ENCODE data around the gene AWAT2. TPM values are rescaled to one million over a fixed set of nuclear protein-coding genes. Genes with fewer than 3 reads are reported as not detected.

The AWAT2 gene, protein sequence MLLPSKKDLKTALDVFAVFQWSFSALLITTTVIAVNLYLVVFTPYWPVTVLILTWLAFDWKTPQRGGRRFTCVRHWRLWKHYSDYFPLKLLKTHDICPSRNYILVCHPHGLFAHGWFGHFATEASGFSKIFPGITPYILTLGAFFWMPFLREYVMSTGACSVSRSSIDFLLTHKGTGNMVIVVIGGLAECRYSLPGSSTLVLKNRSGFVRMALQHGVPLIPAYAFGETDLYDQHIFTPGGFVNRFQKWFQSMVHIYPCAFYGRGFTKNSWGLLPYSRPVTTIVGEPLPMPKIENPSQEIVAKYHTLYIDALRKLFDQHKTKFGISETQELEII
- polyA plus RNA-seq (ENCODE audit: insufficient read length in 4 of 4) = not detected

DNA sequence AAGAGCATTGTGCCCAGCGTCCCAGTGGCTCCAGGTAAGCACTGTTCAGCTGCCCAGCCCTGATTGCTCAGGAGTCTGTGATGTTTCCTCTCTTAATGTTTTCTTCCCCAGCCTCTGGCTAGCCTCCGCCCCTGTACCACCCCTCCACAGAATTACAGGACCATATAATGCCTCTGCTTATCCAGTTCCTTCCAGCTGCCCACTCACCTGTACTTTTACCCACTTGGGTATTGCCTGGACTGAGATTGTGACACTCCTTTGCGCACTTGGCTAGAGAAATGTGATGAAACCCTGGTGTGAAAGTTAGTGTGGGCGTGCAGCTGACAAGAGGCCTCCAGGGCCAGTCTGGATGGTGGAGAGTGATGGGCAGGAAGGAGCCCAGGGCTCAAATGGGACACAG is at the start of gene AWAT2:
TSS of gene AWAT2 (minus strand) at position 14 of the 400 bp plus-strand sequence. CDS start at position 8, 6 bp downstream.
- no peak for DNase-seq (ENCODE audit: low read depth in 4 of 4, low spot score in 3 of 4)

DNA sequence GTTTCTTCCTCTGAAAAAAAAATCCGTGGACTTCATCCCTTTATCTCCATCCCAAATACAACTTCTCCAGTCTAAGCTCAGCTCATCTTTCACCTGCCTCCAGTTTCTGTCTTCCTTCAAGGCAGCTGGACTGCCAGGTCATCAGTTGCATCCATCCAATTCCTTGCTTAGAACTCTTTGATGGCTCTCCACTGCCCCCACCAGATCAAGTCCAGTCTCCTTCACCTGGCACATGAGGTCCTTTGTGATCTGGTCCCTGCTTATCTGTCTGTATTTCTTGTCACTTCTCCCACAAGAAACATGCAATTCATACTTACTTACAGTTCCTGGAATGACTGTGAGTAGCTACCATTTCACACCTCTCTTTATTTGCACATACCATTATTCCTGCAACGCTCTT is 46.3 kb upstream of the AWAT2 start:
- no peak for DNase-seq (ENCODE audit: low read depth in 4 of 4, low spot score in 3 of 4)

DNA sequence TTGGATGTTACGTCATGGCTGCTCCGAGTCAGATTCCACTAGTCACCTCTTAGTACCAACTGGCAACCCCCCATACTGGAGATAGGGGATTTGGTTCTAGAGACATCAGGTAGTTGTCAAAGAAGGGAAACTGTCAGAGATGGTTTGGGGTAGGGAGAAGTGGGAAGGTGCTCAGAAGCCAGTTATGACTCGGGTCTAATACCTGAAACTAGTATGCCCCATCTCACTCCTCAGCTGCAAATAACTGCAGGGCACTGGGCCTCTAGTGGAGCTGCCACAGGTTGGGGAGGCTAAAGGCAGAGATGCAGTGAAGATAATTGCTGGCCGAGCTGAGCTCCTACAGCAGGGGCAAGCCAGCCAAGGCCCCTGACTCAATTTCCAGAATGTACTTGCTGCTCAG is 42.5 kb upstream of the AWAT2 start:
- no peak for DNase-seq (ENCODE audit: low read depth in 4 of 4, low spot score in 3 of 4)

DNA sequence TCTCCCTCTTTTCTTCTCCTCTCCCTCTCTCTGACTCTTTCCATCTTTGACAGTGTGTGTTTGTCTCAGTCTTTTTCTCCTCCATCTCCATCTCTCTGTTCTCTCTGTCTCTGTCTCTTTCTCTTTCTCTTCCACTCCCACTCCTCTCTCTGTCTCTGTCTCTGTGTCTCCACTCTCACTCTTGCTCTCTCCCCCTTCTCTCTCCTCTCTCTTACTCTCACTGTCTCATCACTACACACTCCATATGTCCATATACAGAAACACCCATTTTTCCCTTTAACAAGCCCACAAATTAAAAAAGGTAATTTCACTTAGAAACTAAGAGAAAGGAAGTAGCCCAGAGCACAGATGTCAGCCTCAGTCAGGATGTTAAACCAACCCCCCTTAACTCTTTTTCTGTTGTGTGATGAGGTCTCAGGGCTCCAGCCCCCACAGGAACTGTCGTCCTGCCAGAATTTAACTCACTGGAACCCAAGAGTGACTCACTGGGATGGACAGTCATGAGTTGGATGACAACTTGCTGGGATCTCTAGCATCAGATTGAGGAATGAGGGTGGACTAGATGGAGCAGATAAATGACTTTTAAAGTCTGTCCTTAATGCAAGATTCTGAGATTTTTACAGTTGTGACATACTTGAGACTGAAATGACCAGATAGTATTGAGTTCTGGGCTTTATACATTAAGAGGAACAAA is 40.0 kb upstream of the AWAT2 start:
- DNase-seq (ENCODE audit: low read depth in 4 of 4, low spot score in 3 of 4) = no peak

DNA sequence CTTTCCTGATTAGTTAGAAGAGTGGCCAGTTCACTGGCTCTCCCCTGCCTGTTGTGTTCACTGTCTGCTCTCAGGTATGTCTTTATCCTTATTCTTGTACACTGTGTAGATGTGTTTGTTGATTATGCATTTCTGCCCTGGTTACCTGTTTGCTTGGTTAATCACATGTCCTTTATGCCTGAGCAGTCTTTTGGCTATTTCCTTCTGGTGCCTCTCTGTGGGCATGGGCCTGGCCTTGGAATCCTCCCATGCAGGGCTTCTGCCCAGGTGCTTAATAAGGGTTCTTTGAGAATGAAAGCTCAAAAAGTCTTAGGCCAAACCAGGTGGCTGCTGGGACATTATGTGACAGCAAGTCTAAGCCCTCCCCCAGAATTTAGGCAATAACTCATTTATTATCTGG is 39.0 kb upstream of the AWAT2 start:
- DNase-seq (ENCODE audit: low read depth in 4 of 4, low spot score in 3 of 4) = no peak

DNA sequence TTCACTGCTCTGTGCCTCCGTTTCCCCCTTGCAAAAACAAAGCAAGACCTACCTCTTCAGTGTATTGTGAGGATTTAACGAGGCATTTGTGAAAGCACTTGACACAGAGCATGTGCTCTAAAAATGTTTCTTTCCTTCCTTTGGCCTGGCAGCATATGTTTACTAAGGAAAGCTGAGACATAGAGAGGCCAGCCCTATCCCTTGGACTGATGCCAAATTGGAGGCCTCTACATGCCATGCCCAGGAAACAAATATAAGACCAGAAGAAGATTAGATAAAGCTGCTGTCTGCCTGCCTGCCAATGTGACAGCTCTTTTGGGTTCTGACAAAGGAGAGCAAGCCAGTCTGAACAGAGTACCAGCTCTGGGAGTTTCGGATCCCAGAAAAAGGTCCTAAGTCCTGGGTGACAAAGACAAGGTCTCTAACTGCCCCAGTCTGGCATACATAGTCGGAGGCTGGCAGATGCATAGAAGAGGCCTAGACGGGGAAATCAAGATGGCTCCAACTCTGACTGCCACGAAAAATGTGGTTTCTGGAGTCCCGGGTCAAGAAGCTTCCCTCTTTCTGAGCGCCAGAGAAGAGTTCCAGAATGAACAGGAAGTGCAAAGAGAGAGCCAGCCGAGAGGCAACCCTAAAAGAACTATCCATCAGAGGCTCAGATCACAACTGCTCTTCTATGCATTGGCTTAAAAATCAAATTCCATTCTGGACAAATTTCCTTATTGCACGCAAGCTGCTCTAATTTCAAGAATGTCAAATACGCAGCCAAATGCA is 38.3 kb upstream of the AWAT2 start:
- DNase-seq (ENCODE audit: low read depth in 4 of 4, low spot score in 3 of 4) = no peak

DNA sequence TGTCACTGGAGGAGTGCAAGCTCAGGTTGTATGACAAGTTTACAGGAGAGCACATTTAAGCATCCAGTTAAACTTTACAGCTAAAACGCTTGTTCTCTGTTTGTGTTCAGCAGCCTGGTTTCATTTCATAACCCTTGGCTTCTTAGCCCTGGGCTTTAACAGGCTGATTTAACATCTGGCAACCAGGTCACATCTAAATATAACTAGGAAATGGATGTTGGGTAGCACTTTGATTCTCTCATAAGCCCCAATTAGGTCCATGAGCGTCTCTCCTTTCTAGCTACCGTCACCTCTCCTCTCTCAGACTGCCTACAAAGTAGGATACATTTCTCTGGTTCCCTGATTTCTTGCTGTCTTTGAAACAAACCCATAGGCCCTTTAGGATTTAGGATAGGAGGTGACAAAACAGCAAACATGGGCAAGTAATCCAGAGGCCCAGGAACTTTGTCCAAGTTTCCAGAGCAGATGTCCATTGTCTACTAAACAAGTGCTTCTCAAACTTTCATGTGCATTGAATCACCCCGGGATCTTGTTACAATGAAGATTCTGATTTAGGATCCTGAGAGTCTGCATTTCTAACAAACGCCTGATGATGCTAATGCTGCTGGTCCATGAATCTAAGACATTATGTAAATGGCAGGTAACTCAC is 35.0 kb upstream of the AWAT2 start:
- DNase-seq (ENCODE audit: low read depth in 4 of 4, low spot score in 3 of 4) = no peak

DNA sequence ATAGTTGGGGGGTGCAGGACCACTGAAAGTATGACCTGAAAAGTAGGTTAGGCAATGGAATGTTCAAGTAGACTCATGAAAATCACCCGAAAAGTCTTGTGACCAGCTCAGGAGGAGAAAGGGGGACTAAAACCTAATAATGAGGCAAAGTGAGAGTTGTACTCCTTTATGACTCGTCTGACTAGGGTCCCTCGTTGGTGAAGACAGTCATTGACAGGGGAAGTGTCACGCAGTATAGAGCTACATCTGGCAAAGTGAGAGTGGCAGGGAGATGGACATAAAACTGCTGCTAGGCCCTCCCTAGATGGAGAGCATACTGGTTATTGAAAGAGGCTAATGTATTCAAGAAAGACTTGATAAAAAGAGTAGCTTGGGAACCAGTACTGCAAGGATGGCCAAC is 33.0 kb upstream of the AWAT2 start:
- DNase-seq (ENCODE audit: low read depth in 4 of 4, low spot score in 3 of 4) = no peak

DNA sequence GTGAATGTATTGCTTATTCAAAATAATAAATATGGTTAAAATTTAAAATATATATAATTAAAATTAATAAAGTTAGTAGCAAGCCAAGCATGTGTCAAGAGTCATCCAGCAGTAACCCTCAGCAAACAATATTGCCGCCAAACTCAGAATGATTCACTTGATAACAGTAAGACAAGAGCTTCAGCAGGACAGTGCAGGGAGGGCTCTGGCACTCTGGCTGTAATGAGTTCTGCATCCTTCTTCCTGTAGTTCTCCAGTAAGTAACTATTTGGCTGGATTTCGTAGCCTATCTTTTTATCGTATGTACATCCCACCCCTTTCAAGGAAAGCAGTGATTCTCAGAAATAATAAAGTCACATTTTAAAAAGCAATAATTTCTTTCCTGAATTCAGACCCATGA is 30.1 kb upstream of the AWAT2 start:
- no peak for DNase-seq (ENCODE audit: low read depth in 4 of 4, low spot score in 3 of 4)

DNA sequence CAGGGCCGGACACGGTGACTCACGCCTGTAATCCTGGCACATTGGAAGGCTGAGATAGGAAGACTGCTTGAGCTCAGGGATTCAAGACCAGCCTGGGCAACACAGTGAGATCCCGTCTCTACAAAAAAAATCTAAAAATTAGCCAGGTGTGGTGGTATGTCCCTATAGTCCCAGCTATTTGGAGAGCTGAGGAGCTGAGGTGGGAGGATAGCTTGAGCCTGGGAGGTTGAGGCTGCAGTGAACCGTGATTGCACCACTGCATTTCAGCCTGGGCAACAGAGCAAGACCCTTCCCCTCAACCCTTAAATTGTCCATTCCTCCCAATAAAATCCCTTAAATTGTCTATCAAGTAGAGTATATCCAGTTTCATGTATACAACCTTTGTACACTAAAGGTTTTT is 29.6 kb upstream of the AWAT2 start:
- DNase-seq (ENCODE audit: low read depth in 4 of 4, low spot score in 3 of 4) = no peak

DNA sequence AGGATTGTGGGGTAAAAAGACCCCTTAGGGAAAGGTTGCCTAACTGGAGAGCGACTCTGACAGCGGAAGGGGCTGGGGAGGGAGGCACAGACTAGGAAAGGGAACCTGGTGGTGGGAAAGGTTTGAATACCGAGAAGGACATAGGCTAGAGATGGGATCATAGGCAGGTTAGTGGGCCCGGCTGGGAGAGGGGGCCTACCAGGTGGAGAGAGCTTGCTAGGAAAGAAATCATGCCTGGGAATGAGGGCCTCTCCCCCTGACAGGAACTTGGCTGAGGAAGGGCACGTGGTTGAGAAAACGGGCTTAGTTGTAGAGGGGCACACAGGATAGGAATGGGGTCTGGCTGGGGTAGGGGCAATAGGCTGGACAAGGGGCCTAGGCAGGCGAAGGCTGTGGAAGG is 16.9 kb upstream of the AWAT2 start:
- no peak for DNase-seq (ENCODE audit: low read depth in 4 of 4, low spot score in 3 of 4)

DNA sequence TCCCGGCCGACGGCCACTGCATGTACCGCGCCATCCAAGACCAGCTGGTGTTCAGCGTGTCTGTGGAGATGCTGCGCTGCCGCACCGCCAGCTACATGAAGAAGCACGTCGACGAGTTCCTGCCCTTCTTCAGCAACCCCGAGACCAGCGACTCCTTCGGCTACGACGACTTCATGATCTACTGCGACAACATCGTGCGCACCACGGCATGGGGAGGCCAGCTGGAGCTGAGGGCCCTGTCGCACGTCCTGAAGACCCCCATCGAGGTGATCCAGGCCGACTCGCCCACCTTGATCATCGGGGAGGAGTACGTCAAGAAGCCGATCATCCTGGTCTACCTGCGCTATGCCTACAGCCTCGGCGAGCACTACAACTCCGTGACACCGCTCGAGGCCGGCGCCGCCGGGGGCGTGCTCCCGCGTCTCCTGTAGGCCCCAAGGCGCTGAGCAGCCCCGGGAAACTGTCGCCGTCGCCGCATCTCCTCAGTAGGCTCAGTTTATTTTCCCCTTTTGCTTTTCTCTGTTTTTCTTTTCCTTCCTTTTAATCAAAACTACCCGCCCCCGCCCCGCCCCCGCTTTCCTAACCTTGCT is 13.3 kb upstream of the AWAT2 start:
- DNase-seq (ENCODE audit: low read depth in 4 of 4, low spot score in 3 of 4) = no peak

DNA sequence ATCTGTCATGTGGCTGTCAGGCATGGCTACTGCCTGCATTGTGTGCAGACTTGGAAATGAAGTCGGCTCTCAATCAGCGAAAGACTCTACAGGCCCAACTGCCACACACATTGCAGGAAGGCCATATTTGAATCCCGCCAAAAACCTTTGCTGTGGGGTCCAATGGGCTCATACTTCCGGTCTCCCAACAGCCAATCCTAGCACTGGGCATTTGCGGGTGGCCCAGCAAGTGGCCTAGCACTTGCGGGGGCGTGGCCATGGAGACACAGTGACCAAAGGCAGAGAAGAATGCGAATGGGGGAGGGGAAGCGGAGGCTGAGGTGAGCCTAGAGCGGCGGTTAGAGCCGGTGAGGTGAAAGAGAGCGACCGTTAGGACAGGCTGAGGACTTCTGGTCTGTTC is 12.3 kb upstream of the AWAT2 start, which contains the start of gene OTUD6A:
TSS of gene OTUD6A (plus strand) at position 382 of the 400 bp plus-strand sequence. CDS start 68 bp downstream, outside the sequence.
- no peak for DNase-seq (ENCODE audit: low read depth in 4 of 4, low spot score in 3 of 4)

DNA sequence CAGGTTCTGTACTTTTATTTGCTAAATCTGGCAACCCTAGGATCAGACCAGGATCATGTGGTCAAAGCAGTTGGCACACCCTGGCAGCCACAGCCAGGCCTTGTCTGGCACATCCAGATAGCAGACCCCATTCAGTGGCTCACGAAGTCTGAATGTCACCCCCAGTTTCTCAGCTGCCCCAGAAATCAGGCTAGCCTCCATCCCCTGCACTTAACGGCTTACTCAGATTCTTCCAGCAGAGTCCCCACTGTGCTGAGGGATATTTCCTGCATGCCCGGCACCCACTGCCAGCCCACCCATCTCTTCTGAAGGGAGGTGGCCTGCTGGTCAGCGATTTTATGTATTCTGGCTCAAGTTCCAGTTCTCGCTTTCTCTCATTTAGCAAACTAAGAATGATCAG is 4.7 kb upstream of the AWAT2 start:
- DNase-seq (ENCODE audit: low read depth in 4 of 4, low spot score in 3 of 4) = no peak

DNA sequence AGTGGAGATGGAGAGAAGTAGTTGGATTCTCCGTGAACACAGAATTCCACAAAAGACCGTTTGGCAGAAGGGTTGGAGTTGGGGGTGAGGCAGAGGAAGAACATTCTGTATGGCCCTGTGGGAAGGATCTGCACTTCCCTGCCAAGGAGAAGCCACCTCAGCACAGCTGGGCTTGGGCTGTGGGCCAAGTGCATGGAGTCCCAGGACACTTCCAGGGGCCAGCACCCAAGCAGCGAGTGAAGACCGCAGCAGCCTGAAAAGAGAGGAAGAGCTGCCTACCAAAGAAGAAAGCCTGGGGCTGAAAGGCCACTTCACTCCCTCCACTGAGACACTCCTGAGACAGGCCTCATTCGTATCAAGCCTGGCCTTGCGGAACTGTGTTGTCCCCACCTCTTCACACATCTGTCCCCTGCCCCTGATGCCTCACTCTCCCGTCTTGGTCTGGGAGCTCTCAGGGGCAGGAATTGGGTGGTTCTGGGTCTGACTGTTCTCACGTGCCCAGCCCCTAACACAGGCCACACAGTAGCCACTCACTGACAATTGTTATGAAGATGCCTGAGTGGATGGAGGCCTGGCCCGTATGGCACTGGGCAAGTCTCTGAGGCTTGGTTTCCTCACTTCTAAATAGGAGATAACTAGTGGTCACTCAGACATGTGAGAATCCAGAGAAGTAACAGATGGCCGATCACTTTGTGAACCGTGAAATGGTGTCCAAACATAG is 3.3 kb upstream of the AWAT2 start:
- no peak for DNase-seq (ENCODE audit: low read depth in 4 of 4, low spot score in 3 of 4)

DNA sequence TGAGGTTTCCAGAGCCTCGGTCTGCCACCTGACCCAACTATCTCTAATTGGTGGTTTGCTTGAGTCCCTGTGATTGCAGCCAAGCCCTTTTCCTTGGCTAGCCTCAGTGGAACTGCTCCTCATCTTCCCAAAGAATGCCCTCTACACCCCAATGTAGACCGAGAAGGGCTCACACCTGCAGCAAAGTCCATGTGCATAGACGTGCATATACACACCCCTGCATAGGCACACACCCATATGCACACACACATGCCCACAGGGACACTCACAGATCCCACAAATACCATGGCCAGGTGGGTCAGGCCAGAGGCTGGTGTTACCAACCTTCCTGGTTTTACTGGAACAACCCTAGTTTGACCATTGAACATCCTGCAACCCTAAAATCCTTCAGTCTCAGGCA is 332 bp downstream of the AWAT2 start:
- DNase-seq (ENCODE audit: low read depth in 4 of 4, low spot score in 3 of 4) = no peak

DNA sequence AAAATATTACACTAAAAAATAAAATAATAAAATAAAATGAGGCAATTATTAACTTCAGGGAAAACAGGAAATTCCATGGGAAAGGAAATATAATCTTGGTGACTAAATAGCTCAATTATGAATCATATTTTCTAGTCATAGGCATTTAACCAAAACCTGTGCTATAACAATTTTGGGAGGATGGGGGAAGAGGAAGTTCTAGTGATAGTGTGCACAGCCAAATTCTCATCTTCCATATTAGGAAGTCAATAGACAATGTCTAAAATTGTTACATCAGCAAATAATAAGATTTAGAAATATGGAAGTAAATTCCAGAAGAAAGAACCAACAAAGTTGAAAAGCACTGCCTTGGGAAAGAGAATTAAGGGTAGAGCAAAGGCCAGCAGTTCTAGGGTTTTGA is 2.8 kb downstream of the AWAT2 start:
- DNase-seq (ENCODE audit: low read depth in 4 of 4, low spot score in 3 of 4) = no peak

DNA sequence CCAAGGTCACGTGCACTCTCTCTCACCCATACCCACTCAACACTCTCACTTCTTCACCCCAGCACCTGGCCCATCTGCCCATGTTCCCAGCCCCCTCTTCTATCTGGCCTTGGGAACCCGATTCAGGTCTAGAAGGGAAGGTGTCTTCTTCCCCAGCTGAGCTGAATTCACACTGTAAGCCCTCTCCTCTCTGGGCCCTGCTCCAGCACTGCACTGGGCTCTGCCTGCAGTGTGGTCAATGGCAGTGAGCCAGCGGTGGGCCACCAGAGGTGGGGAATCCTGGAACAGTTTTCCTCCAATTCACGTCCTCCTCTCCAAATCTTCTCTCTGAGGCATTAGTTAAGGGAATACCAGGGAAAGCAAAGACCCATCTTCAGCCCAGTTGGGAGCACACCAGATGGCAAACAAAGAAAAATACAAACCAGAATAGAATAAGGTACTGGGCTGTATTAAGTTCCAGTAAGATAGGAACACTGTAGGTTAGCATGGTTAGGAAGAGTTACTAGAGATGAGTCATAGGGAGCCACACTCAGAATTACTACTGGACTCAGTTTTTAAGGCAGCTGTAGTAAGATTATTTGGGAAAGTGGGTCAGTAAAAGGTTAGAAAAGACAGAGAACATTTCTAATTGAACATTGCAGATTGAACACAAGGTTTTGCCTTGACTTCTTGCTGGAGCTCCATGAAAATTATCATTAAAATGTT is 5.0 kb downstream of the AWAT2 start:
- no peak for DNase-seq (ENCODE audit: low read depth in 4 of 4, low spot score in 3 of 4)

DNA sequence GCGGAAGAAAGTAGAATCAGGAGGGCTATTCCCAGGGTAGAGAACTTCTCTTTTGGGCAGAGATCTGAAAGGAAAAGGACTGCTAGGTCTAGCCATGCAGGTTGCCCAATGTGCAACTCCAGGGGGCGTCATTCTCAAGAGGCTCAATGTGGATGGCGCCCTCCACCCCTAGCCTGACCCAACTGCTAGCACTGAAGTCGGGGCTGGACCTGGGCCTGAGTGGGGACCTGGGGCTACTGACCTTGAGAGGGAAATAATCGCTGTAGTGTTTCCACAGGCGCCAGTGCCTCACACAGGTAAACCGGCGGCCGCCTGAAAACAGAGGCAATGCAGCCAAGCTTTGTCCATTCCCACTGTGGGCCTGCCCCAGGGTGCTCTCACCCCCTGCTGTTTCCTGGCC is 6.1 kb downstream of the AWAT2 start:
- no peak for DNase-seq (ENCODE audit: low read depth in 4 of 4, low spot score in 3 of 4)
